SU-DHL-6 (cell line): Measurements from ENCODE around the gene WARS2.

Experiments
- CTCF ChIP-seq: fragments of 200-600 bp; sonication (generic); IDR thresholded peaks from one replicate; pipeline ENCODE4 v1.5.1; 2017; ENCODE audit warnings: antibody characterized with exemption, mild to moderate bottlenecking, low read length, moderate library complexity; ENCODE audit not compliant: insufficient read depth, poor library complexity, severe bottlenecking
- EZH2phosphoT487 ChIP-seq: fragments of 200-600 bp; sonication (generic), shearing (Covaris generic); conservative IDR thresholded peaks from 2 replicates; pipeline ENCODE4 v1.6.1; 2018; ENCODE audit warnings: mild to moderate bottlenecking, antibody characterized with exemption, low read length, moderate library complexity, mixed read lengths

- TF ChIP-seq CTCF (no peak), EZH2phosphoT487 (no peak)
These were observed 60.6 kb downstream of the WARS2 start for GRCh38 chr1:119079881-119080280.
